Neural progenitor cell (in vitro differentiated cells): ENCODE data around the gene DNAJB8.

Experiments
- EZH2 ChIP-seq: fragments of 200-600 bp; sonication (generic); IDR thresholded peaks from 2 replicates; pipeline ENCODE4 v1.6.1; 2017; ENCODE audit warnings: antibody characterized with exemption, mild to moderate bottlenecking, moderate library complexity
- EZH2phosphoT487 ChIP-seq: fragments of 200-600 bp; sonication (generic); IDR thresholded peaks from 2 replicates; pipeline ENCODE4 v1.6.1; 2017; ENCODE audit warnings: antibody characterized with exemption
- TF ChIP-seq, protein P1 (sequence below): fragments of 200-600 bp; sonication (generic); IDR thresholded peaks from 2 replicates; pipeline ENCODE4 v1.5.1; 2017; ENCODE audit warnings: antibody characterized with exemption, mild to moderate bottlenecking

DNA sequence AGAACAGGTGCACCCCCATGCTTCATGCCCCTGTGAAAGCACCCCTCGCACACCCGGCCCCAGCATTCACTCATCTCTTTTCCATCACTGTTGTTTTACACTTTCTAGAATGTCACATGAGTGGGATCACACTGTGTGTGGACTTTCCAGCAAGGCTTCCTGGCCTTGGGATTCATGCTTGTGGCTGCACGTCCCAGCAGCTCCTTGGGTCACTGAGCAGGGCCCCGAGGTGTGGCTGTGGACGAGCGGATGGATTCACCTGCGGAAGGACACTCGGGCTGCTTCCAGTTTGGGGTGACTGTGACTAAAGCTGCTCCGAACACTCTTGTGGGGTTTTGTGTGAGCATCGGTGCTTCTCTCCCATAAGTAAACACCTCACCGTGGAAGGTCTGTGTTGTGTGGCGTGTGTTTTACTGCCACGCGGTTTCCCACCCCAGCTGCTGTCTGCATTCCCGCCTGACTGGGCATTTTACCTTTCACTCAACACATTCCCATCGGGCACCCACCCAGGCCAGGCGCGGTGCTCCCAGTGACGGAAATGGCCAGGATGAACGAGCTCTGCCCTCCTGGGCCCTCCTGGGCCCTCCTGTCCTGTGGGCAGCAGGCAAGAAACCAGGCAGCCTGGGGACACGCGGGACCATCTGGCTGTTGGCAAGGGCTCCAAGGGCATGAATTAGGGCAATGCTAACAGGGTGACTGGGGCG, 41.4 kb downstream of the DNAJB8 start:
- TF ChIP-seq, protein P1, sequence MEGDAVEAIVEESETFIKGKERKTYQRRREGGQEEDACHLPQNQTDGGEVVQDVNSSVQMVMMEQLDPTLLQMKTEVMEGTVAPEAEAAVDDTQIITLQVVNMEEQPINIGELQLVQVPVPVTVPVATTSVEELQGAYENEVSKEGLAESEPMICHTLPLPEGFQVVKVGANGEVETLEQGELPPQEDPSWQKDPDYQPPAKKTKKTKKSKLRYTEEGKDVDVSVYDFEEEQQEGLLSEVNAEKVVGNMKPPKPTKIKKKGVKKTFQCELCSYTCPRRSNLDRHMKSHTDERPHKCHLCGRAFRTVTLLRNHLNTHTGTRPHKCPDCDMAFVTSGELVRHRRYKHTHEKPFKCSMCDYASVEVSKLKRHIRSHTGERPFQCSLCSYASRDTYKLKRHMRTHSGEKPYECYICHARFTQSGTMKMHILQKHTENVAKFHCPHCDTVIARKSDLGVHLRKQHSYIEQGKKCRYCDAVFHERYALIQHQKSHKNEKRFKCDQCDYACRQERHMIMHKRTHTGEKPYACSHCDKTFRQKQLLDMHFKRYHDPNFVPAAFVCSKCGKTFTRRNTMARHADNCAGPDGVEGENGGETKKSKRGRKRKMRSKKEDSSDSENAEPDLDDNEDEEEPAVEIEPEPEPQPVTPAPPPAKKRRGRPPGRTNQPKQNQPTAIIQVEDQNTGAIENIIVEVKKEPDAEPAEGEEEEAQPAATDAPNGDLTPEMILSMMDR: no peak
- no peak for TF ChIP-seq EZH2
- no peak for TF ChIP-seq EZH2phosphoT487
